Measurements from ENCODE around the gene MACROD2. TPM values are rescaled to one million over a fixed set of nuclear protein-coding genes. Genes with fewer than 3 reads are reported as not detected.

MACROD2 gene
- total RNA-seq, 1 donor from 2014 or later: 2.4 TPM

- no peak overlapping the region for H3K27ac Mint-ChIP-seq (ENCODE audit: unreplicated experiment)
- no peaks in the 10 kb centered on the region for H3K9me3 Mint-ChIP-seq (ENCODE audit: unreplicated experiment)
- H3K27me3 ChIP-seq (ENCODE audit: insufficient read depth, low read length): no peaks in the 10 kb centered on the region
- H3K36me3 Mint-ChIP-seq (ENCODE audit: low read depth, unreplicated experiment): no peaks in the 10 kb centered on the region
- no peaks in the 10 kb centered on the region for H3K9me3 ChIP-seq (ENCODE audit: insufficient read depth, low read depth, low read length)
- no peak overlapping the region for H3K4me3 Mint-ChIP-seq (ENCODE audit: unreplicated experiment)
- no peaks in the 10 kb centered on the region for H3K4me1 Mint-ChIP-seq (ENCODE audit: low read depth, unreplicated experiment)
- no peak overlapping the region for H3K27ac ChIP-seq (ENCODE audit: low read depth, low read length)
- H3K79me2 ChIP-seq (ENCODE audit: insufficient read depth, low read length): no peaks in the 10 kb centered on the region
- H4K20me1 ChIP-seq (ENCODE audit: insufficient read depth, low read length): no peaks in the 10 kb centered on the region
- H3K4me2 ChIP-seq (ENCODE audit: low read length): no peak overlapping the region
- TF ChIP-seq CTCF (IDR thresholded peaks at IDR 0.05; ENCODE audit: insufficient read depth, low read depth, low read length) (no peak), EZH2 (IDR thresholded peaks at IDR 0.05; ENCODE audit: insufficient read depth, low read length) (no peak)
- no peak overlapping the region for H2AFZ ChIP-seq (ENCODE audit: low read depth, low read length)
- no peak for FAIRE-seq
- no peaks in the 10 kb centered on the region for H3K4me1 ChIP-seq (ENCODE audit: insufficient read depth, low read length)
- no peak overlapping the region for H3K4me3 ChIP-seq (ENCODE audit: insufficient read depth, low read depth, low read length)
- H3K9ac ChIP-seq (ENCODE audit: low read length): no peak overlapping the region
- no peak for DNase-seq (ENCODE audit: low read depth)
- H3K36me3 ChIP-seq (ENCODE audit: insufficient read depth, low read length): no peaks in the 10 kb centered on the region
- peaks cover 7% of the 10 kb centered on the region for H3K27me3 Mint-ChIP-seq (ENCODE audit: low read depth, unreplicated experiment)
Measured at GRCh38 chr20:15827628-15828027, 1832.3 kb downstream of the MACROD2 start.

GRCh38 chr20:15831201-15831600 lies 1835.9 kb downstream of the MACROD2 start:
- Histone ChIP-seq H3K9me3 (ENCODE audit: insufficient read depth, low read depth, low read length) (peaks cover 3% of the 10 kb centered on the region), H3K79me2 (ENCODE audit: insufficient read depth, low read length) (no peaks in the 10 kb centered on the region), H3K4me1 (ENCODE audit: insufficient read depth, low read length) (no peaks in the 10 kb centered on the region), H3K4me3 (ENCODE audit: insufficient read depth, low read depth, low read length) (no peak overlapping the region), H3K9ac (ENCODE audit: low read length) (no peak overlapping the region), H3K27ac (ENCODE audit: low read depth, low read length) (no peak overlapping the region), H3K4me2 (ENCODE audit: low read length) (no peak overlapping the region), H3K36me3 (ENCODE audit: insufficient read depth, low read length) (no peaks in the 10 kb centered on the region), H4K20me1 (ENCODE audit: insufficient read depth, low read length) (no peaks in the 10 kb centered on the region), H2AFZ (ENCODE audit: low read depth, low read length) (no peak overlapping the region), H3K27me3 (ENCODE audit: insufficient read depth, low read length) (no peaks in the 10 kb centered on the region)
- Mint-ChIP-seq H3K36me3 (ENCODE audit: low read depth, unreplicated experiment) (no peaks in the 10 kb centered on the region), H3K4me1 (ENCODE audit: low read depth, unreplicated experiment) (peaks cover 2% of the 10 kb centered on the region), H3K9me3 (ENCODE audit: unreplicated experiment) (no peaks in the 10 kb centered on the region), H3K27ac (ENCODE audit: unreplicated experiment) (no peak overlapping the region), H3K4me3 (ENCODE audit: unreplicated experiment) (no peak overlapping the region), H3K27me3 (ENCODE audit: low read depth, unreplicated experiment) (peaks cover 7% of the 10 kb centered on the region)
- FAIRE-seq: no peak
- no peak for DNase-seq (ENCODE audit: low read depth)
- TF ChIP-seq EZH2 (IDR thresholded peaks at IDR 0.05; ENCODE audit: insufficient read depth, low read length) (no peak), CTCF (IDR thresholded peaks at IDR 0.05; ENCODE audit: insufficient read depth, low read depth, low read length) (no peak)

DNA sequence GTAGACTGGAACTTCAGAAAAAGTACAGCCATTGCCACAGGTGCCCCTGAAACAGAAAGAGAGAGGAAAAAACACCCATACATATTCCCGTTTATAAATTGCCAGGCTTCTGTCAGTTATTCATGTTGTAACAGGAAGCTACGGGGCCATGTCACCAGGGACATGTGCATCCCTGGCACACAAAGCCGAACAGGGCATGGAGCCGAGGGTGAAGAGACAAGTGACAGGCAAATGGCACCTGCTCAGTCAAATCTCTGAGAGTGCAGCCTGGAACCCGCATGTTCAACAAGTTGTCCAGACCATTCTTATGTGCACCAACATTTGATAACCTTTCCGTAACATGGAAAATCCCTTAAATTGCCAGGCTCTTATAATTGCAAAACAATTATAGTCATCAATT lies 1837.2 kb downstream of the MACROD2 start:
- H4K20me1 ChIP-seq (ENCODE audit: insufficient read depth, low read length): no peaks in the 10 kb centered on the region
- Mint-ChIP-seq H3K36me3 (ENCODE audit: low read depth, unreplicated experiment) (no peaks in the 10 kb centered on the region), H3K4me3 (ENCODE audit: unreplicated experiment) (no peak overlapping the region), H3K4me1 (ENCODE audit: low read depth, unreplicated experiment) (peaks cover 6% of the 10 kb centered on the region), H3K9me3 (ENCODE audit: unreplicated experiment) (no peaks in the 10 kb centered on the region), H3K27ac (ENCODE audit: unreplicated experiment) (no peak overlapping the region), H3K27me3 (ENCODE audit: low read depth, unreplicated experiment) (peaks cover 7% of the 10 kb centered on the region)
- no peaks in the 10 kb centered on the region for H3K36me3 ChIP-seq (ENCODE audit: insufficient read depth, low read length)
- TF ChIP-seq CTCF (IDR thresholded peaks at IDR 0.05; ENCODE audit: insufficient read depth, low read depth, low read length) (no peak), EZH2 (IDR thresholded peaks at IDR 0.05; ENCODE audit: insufficient read depth, low read length) (no peak)
- H2AFZ ChIP-seq (ENCODE audit: low read depth, low read length): no peak overlapping the region
- no peaks in the 10 kb centered on the region for H3K79me2 ChIP-seq (ENCODE audit: insufficient read depth, low read length)
- H3K9me3 ChIP-seq (ENCODE audit: insufficient read depth, low read depth, low read length): peaks cover 3% of the 10 kb centered on the region
- no peak overlapping the region for H3K9ac ChIP-seq (ENCODE audit: low read length)
- H3K4me2 ChIP-seq (ENCODE audit: low read length): no peak overlapping the region
- H3K27ac ChIP-seq (ENCODE audit: low read depth, low read length): no peak overlapping the region
- H3K27me3 ChIP-seq (ENCODE audit: insufficient read depth, low read length): no peaks in the 10 kb centered on the region
- no peaks in the 10 kb centered on the region for H3K4me1 ChIP-seq (ENCODE audit: insufficient read depth, low read length)
- no peak overlapping the region for H3K4me3 ChIP-seq (ENCODE audit: insufficient read depth, low read depth, low read length)
- DNase-seq (ENCODE audit: low read depth): no peak
- no peak for FAIRE-seq
